GM23338 (cell line): ENCODE results near the gene SEC16A. TPM values are rescaled to one million over a fixed set of nuclear protein-coding genes. Genes with fewer than 3 reads are reported as not detected.

Source experiments
- ATAC-seq: fragments of 200-7000 bp; cut with Tn5 transposase; 3 replicates; pipeline ENCODE4 v1.9.1; 2020
- DNase-seq: peaks from one replicate; pipeline ENCODE4 v3.0.0-alpha.2; 2015; ENCODE audit warnings: low spot score
- H2AFZ ChIP-seq: fragments of 200-600 bp; sonication (generic); 2 replicates; pipeline ENCODE4 v1.8.0; 2016; ENCODE audit warnings: antibody characterized with exemption, mild to moderate bottlenecking, moderate library complexity
- H3F3A ChIP-seq: fragments of 200-600 bp; sonication (generic); replicated peaks from 2 replicates; pipeline ENCODE4 v1.8.0; 2017; ENCODE audit warnings: antibody characterized with exemption, mixed run types, low read depth
- H3K27ac ChIP-seq: fragments of 200-600 bp; sonication (generic); 2 replicates; pipeline ENCODE4 v1.6.1; 2016; ENCODE audit warnings: low read depth
- H3K27me3 ChIP-seq: fragments of 200-600 bp; sonication (generic); 2 replicates; pipeline ENCODE4 v1.8.0; 2016; ENCODE audit warnings: mild to moderate bottlenecking, mixed run types, moderate library complexity; ENCODE audit not compliant: insufficient read depth
- H3K36me3 ChIP-seq: fragments of 200-600 bp; sonication (generic); 2 replicates; pipeline ENCODE4 v1.8.0; 2016; ENCODE audit warnings: mild to moderate bottlenecking; ENCODE audit not compliant: insufficient read depth
- H3K4me1 ChIP-seq: fragments of 200-600 bp; sonication (generic); 2 replicates; pipeline ENCODE4 v1.8.0; 2016; ENCODE audit warnings: mild to moderate bottlenecking, moderate library complexity; ENCODE audit not compliant: insufficient read depth
- H3K4me2 ChIP-seq: fragments of 200-600 bp; sonication (generic); 2 replicates; pipeline ENCODE4 v1.7.1; 2017; ENCODE audit warnings: mixed run types
- H3K4me3 ChIP-seq: fragments of 200-600 bp; sonication (generic); 2 replicates; pipeline ENCODE4 v1.6.1; 2016; ENCODE audit warnings: mixed run types
- H3K79me2 ChIP-seq: fragments of 200-600 bp; sonication (generic); replicated peaks from 2 replicates; pipeline ENCODE4 v1.8.0; 2017; ENCODE audit warnings: mild to moderate bottlenecking; ENCODE audit not compliant: insufficient read depth
- H3K9me2 ChIP-seq: fragments of 200-600 bp; sonication (generic); 2 replicates; pipeline ENCODE4 v1.8.0; 2017; ENCODE audit not compliant: insufficient read depth
- H4K20me1 ChIP-seq: fragments of 200-600 bp; sonication (generic); replicated peaks from 2 replicates; pipeline ENCODE4 v1.8.0; 2017; ENCODE audit warnings: mild to moderate bottlenecking; ENCODE audit not compliant: insufficient read depth
- H3K27ac Mint-ChIP-seq: 2 replicates; pipeline ENCODE4 v1.8.0; 2020; ENCODE audit warnings: inconsistent platforms, mild to moderate bottlenecking, moderate library complexity, mixed read lengths
- H3K27me3 Mint-ChIP-seq: 3 replicates; pipeline ENCODE4 v1.8.0; 2022; ENCODE audit warnings: low read depth, mild to moderate bottlenecking, moderate library complexity, mixed read lengths, inconsistent platforms; ENCODE audit not compliant: insufficient read depth, poor library complexity
- H3K36me3 Mint-ChIP-seq: 3 replicates; pipeline ENCODE4 v1.8.0; 2021; ENCODE audit warnings: low read depth, mild to moderate bottlenecking, inconsistent platforms, moderate library complexity, mixed read lengths
- H3K4me1 Mint-ChIP-seq: 3 replicates; pipeline ENCODE4 v1.8.0; 2020; ENCODE audit warnings: mild to moderate bottlenecking, inconsistent platforms, mixed read lengths
- H3K4me3 Mint-ChIP-seq: 3 replicates; pipeline ENCODE4 v1.8.0; 2021; ENCODE audit warnings: moderate library complexity, mild to moderate bottlenecking, inconsistent platforms, mixed read lengths
- H3K9me3 Mint-ChIP-seq: 3 replicates; pipeline ENCODE4 v1.8.0; 2020; ENCODE audit warnings: moderate library complexity, mild to moderate bottlenecking, inconsistent platforms, mixed read lengths
- CREB1 ChIP-seq: fragments of 250-450 bp; sonication (Bioruptor Pico); IDR thresholded peaks from 2 replicates; pipeline ENCODE4 v1.5.0; 2020; ENCODE audit warnings: low read depth, mild to moderate bottlenecking, moderate library complexity
- ETS1 ChIP-seq: IDR thresholded peaks from 2 replicates; pipeline ENCODE4 v1.6.1; 2016; ENCODE audit warnings: antibody characterized with exemption
- EZH2 ChIP-seq: fragments of 200-600 bp; sonication (generic); IDR thresholded peaks from one replicate; pipeline ENCODE4 v1.8.0; 2017; ENCODE audit warnings: antibody characterized with exemption, mild to moderate bottlenecking, low read depth; ENCODE audit not compliant: unreplicated experiment
- EZH2phosphoT487 ChIP-seq: fragments of 200-600 bp; sonication (generic); IDR thresholded peaks from one replicate; pipeline ENCODE4 v1.8.1; 2018; ENCODE audit warnings: antibody characterized with exemption; ENCODE audit not compliant: unreplicated experiment
- JUNB ChIP-seq: IDR thresholded peaks from one replicate; pipeline ENCODE4 v1.6.1; 2016; ENCODE audit warnings: antibody characterized with exemption; ENCODE audit not compliant: unreplicated experiment
- NANOG ChIP-seq: IDR thresholded peaks from 2 replicates; pipeline ENCODE4 v1.6.1; 2016; ENCODE audit warnings: antibody characterized with exemption, borderline replicate concordance
- POLR2AphosphoS5 ChIP-seq: IDR thresholded peaks from 2 replicates; pipeline ENCODE4 v1.6.1; 2016; ENCODE audit warnings: antibody characterized with exemption, low read depth
- STAT1 ChIP-seq: IDR thresholded peaks from one replicate; pipeline ENCODE4 v1.6.1; 2016; ENCODE audit warnings: antibody characterized with exemption; ENCODE audit not compliant: unreplicated experiment
- ZNF114 ChIP-seq: fragments of 250-450 bp; sonication (Bioruptor Pico); IDR thresholded peaks from 2 replicates; pipeline ENCODE4 v1.5.0; 2020; ENCODE audit warnings: mild to moderate bottlenecking, moderate library complexity
- ZNF331 ChIP-seq: fragments of 250-450 bp; sonication (Bioruptor Pico); IDR thresholded peaks from 2 replicates; pipeline ENCODE4 v1.5.0; 2020; ENCODE audit warnings: low read depth, mild to moderate bottlenecking, moderate library complexity
- polyA plus RNA-seq: library from polyadenylated mRNA; unstranded; fragments of >200 nt; fragmentation: Nextera tagmentation; extraction: Ambion mirVana; gene quantifications from 2 replicates; pipeline ENCODE4 v1.2.1, GENCODE V29; 2016
- total RNA-seq: library from RNA; depleted of rRNA; stranded (reverse); fragments of >200 nt; shearing (Covaris generic); gene quantifications from 2 replicates; pipeline ENCODE4 v1.2.3, GENCODE V29; 2014
- TF ChIP-seq, protein P1 (sequence below), 2 experiments: fragments of 200-600 bp in 1 of 2; sonication (generic) in 1 of 2; conservative IDR thresholded peaks; 2 replicates each; pipeline versions ENCODE4 v1.5.1 to v1.6.1; 2016 to 2017; ENCODE audit warnings: antibody characterized with exemption in 2 of 2, low read depth in 2 of 2, mild to moderate bottlenecking in 2 of 2, moderate library complexity in 1 of 2
- TF ChIP-seq, protein P2 (sequence below): IDR thresholded peaks from one replicate; pipeline ENCODE4 v1.6.1; 2018; ENCODE audit warnings: antibody characterized with exemption; ENCODE audit not compliant: unreplicated experiment
- TF ChIP-seq, protein P3 (sequence below): fragments of 250-450 bp; sonication (Bioruptor Pico); IDR thresholded peaks from 2 replicates; pipeline ENCODE4 v1.5.0; 2020; ENCODE audit warnings: mild to moderate bottlenecking, moderate library complexity

The SEC16A gene
- total and polyA plus RNA-seq, 2 experiments from 2014 or later, result 34.0 to 59.2 TPM

DNA sequence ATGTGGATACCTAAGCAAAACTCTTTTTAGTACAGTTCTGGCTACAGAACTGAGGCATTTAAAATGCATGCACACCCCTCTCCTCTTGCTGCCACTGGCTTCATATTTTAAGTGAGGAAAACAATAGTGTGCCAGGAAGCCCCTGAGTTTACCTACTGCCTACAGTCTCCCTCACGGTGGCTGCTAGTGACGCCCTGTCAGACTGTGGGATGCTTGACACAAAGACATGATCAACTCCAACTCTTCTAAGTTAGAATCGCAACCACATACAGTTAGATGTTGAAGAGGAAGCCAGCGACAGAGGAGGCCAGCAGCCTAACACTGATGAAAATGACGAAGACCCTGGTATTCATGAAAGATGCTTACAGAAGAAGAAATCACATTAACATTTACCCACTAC lies 1.3 kb downstream of the SEC16A start:
- Mint-ChIP-seq H3K4me1 (peaks cover 13% of the 10 kb centered on the region), H3K27ac (peak overlapping the region; percentile 95), H3K27me3 (peaks cover 14% of the 10 kb centered on the region), H3K4me3 (peak overlapping the region; percentile 90), H3K9me3 (no peaks in the 10 kb centered on the region), H3K36me3 (peaks cover 26% of the 10 kb centered on the region)
- no peak for DNase-seq
- Histone ChIP-seq H3K4me2 (peak overlapping the region; percentile 93), H3F3A (0 out of 2 replicates have a peak, but pooled peaks cover 13% of the 10 kb centered on the region), H3K27me3 (no peaks in the 10 kb centered on the region), H3K4me3 (peak overlapping the region; percentile 67), H2AFZ (no peak overlapping the region), H3K9me2 (no peaks in the 10 kb centered on the region), H3K79me2 (peaks cover 61% of the 10 kb centered on the region), H3K36me3 (peaks cover 5% of the 10 kb centered on the region; the same call in 1 of the 2 replicates), H4K20me1 (peaks cover 33% of the 10 kb centered on the region), H3K4me1 (peaks cover 9% of the 10 kb centered on the region), H3K27ac (peak overlapping the region; percentile 78; the same call in 1 of the 2 replicates)
- TF ChIP-seq ZNF114, result no peak
- TF ChIP-seq, protein P1, sequence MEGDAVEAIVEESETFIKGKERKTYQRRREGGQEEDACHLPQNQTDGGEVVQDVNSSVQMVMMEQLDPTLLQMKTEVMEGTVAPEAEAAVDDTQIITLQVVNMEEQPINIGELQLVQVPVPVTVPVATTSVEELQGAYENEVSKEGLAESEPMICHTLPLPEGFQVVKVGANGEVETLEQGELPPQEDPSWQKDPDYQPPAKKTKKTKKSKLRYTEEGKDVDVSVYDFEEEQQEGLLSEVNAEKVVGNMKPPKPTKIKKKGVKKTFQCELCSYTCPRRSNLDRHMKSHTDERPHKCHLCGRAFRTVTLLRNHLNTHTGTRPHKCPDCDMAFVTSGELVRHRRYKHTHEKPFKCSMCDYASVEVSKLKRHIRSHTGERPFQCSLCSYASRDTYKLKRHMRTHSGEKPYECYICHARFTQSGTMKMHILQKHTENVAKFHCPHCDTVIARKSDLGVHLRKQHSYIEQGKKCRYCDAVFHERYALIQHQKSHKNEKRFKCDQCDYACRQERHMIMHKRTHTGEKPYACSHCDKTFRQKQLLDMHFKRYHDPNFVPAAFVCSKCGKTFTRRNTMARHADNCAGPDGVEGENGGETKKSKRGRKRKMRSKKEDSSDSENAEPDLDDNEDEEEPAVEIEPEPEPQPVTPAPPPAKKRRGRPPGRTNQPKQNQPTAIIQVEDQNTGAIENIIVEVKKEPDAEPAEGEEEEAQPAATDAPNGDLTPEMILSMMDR (conservative IDR thresholded peaks at IDR 0.05; ENCODE audit: low read depth in 2 of 2), result no peak
- TF ChIP-seq EZH2, result no peak
- no peak for TF ChIP-seq POLR2AphosphoS5
- TF ChIP-seq, protein P2, sequence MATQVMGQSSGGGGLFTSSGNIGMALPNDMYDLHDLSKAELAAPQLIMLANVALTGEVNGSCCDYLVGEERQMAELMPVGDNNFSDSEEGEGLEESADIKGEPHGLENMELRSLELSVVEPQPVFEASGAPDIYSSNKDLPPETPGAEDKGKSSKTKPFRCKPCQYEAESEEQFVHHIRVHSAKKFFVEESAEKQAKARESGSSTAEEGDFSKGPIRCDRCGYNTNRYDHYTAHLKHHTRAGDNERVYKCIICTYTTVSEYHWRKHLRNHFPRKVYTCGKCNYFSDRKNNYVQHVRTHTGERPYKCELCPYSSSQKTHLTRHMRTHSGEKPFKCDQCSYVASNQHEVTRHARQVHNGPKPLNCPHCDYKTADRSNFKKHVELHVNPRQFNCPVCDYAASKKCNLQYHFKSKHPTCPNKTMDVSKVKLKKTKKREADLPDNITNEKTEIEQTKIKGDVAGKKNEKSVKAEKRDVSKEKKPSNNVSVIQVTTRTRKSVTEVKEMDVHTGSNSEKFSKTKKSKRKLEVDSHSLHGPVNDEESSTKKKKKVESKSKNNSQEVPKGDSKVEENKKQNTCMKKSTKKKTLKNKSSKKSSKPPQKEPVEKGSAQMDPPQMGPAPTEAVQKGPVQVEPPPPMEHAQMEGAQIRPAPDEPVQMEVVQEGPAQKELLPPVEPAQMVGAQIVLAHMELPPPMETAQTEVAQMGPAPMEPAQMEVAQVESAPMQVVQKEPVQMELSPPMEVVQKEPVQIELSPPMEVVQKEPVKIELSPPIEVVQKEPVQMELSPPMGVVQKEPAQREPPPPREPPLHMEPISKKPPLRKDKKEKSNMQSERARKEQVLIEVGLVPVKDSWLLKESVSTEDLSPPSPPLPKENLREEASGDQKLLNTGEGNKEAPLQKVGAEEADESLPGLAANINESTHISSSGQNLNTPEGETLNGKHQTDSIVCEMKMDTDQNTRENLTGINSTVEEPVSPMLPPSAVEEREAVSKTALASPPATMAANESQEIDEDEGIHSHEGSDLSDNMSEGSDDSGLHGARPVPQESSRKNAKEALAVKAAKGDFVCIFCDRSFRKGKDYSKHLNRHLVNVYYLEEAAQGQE, result no peak
- TF ChIP-seq ETS1, result no peak
- TF ChIP-seq JUNB, result no peak
- TF ChIP-seq, protein P3, sequence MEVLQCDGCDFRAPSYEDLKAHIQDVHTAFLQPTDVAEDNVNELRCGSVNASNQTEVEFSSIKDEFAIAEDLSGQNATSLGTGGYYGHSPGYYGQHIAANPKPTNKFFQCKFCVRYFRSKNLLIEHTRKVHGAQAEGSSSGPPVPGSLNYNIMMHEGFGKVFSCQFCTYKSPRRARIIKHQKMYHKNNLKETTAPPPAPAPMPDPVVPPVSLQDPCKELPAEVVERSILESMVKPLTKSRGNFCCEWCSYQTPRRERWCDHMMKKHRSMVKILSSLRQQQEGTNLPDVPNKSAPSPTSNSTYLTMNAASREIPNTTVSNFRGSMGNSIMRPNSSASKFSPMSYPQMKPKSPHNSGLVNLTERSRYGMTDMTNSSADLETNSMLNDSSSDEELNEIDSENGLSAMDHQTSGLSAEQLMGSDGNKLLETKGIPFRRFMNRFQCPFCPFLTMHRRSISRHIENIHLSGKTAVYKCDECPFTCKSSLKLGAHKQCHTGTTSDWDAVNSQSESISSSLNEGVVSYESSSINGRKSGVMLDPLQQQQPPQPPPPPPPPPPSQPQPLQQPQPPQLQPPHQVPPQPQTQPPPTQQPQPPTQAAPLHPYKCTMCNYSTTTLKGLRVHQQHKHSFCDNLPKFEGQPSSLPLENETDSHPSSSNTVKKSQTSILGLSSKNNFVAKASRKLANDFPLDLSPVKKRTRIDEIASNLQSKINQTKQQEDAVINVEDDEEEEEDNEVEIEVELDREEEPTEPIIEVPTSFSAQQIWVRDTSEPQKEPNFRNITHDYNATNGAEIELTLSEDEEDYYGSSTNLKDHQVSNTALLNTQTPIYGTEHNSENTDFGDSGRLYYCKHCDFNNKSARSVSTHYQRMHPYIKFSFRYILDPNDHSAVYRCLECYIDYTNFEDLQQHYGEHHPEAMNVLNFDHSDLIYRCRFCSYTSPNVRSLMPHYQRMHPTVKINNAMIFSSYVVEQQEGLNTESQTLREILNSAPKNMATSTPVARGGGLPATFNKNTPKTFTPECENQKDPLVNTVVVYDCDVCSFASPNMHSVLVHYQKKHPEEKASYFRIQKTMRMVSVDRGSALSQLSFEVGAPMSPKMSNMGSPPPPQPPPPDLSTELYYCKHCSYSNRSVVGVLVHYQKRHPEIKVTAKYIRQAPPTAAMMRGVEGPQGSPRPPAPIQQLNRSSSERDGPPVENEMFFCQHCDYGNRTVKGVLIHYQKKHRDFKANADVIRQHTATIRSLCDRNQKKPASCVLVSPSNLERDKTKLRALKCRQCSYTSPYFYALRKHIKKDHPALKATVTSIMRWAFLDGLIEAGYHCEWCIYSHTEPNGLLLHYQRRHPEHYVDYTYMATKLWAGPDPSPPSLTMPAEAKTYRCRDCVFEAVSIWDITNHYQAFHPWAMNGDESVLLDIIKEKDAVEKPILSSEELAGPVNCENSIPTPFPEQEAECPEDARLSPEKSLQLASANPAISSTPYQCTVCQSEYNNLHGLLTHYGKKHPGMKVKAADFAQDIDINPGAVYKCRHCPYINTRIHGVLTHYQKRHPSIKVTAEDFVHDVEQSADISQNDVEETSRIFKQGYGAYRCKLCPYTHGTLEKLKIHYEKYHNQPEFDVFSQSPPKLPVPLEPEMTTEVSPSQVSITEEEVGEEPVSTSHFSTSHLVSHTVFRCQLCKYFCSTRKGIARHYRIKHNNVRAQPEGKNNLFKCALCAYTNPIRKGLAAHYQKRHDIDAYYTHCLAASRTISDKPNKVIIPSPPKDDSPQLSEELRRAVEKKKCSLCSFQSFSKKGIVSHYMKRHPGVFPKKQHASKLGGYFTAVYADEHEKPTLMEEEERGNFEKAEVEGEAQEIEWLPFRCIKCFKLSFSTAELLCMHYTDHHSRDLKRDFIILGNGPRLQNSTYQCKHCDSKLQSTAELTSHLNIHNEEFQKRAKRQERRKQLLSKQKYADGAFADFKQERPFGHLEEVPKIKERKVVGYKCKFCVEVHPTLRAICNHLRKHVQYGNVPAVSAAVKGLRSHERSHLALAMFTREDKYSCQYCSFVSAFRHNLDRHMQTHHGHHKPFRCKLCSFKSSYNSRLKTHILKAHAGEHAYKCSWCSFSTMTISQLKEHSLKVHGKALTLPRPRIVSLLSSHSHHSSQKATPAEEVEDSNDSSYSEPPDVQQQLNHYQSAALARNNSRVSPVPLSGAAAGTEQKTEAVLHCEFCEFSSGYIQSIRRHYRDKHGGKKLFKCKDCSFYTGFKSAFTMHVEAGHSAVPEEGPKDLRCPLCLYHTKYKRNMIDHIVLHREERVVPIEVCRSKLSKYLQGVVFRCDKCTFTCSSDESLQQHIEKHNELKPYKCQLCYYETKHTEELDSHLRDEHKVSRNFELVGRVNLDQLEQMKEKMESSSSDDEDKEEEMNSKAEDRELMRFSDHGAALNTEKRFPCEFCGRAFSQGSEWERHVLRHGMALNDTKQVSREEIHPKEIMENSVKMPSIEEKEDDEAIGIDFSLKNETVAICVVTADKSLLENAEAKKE (CRISPR knock-in tag), result no peak
- TF ChIP-seq STAT1, result no peak
- no peak for TF ChIP-seq CREB1 (CRISPR knock-in tag)
- TF ChIP-seq ZNF331 (CRISPR knock-in tag), result no peak
- TF ChIP-seq EZH2phosphoT487, result no peak
- no peak for TF ChIP-seq NANOG
- ATAC-seq, result no peak
